GM19455 (cell line): ENCODE data around the gene ZNF33B.
"Not testable (repeated sequence)": the region's sequence is repeated elsewhere in the genome, so short reads cannot be mapped to it uniquely, and the experiment has no call there.

Experiments
- ATAC-seq: cut with Tn5 transposase; IDR thresholded peaks from one replicate; pipeline ENCODE4 v1.9.1; 2021; ENCODE audit not compliant: unreplicated experiment

ZNF33B gene

GRCh38 chr10:42638055-42638820, at the start of gene ZNF33B:
Gene ZNF33B (minus strand): TSS chr10:42638570. CDS start chr10:42636928, 1,642 bp downstream.
- peak; percentile 94 for ATAC-seq

- no peak for ATAC-seq
Measured at GRCh38 chr10:42684517-42684916, 46.1 kb upstream of the ZNF33B start.

DNA sequence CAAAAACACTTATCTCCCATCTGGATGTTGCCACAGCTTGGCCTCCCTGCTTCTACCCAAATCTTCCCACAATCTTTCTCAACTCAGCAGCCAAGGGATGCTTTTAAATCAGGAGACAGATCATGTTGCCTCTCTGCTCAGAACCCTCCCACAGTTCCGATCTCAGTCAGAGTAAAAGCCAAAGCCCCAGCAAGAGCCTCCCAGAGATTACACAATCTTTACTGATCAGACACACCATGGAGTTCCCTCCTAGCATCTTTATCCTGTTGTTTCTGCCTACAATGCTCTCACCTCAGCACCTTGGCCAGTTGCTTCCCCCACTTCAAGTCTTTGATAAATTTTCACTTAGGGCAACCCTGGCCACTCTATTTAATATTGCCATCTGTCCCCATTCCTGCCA, 41.9 kb upstream of the ZNF33B start:
- ATAC-seq, result no peak

DNA sequence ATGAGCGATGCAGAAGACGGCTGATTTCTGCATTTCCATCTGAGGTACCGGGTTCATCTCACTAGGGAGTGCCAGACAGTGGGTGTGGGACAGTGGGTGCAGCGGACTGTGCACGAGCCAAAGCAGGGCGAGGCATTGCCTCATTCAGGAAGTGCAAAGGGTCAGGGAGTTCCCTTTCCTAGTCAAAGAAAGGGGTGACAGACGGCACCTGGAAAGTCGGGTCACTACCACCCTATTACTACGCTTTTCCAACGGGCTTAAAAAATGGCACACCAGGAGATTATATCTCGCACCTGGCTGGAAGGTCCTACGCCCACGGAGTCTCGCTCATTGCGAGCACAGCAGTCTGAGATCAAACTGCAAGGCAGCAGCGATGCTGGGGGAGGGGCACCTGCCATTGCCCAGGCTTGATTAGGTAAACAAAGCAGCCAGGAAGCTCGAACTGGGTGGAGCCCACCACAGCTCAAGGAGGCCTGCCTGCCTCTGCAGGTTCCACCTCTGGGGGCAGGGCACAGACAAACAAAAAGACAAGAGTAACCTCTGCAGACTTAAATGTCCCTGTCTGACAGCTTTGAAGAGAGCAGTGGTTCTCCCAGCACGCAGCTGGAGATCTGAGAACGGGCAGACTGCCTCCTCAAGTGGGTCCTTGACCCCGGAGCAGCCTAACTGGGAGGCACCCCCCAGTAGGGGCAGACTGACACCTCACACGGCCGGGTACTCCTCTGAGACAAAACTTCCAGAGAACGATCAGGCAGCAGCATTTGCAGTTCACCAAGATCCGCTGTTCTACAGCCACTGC, 27.0 kb upstream of the ZNF33B start:
- ATAC-seq, result not testable (repeated sequence)

DNA sequence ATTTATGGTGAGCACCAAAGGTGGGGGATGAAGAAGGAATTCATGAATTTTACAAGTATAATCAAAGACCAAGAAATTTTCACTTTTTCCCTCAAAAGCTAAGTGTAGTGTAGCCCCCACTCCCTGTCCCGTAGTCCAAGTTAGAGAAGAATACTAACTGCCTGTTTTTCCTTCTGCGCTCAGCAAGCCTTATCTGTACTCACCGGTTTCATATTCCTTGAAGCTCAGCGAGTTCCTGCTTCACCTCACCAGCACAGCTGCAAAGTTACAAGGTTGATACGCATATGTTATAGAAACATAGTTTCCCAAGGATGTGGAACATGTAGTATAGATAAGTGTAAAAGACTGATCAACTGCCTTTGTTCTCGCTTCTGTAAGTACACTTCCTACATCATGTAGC, 16.0 kb upstream of the ZNF33B start:
- no peak for ATAC-seq

- no peak for ATAC-seq
Measured at GRCh38 chr10:42652858-42653257, 14.5 kb upstream of the ZNF33B start.

GRCh38 chr10:42650374-42650773, 12.0 kb upstream of the ZNF33B start:
- no peak for ATAC-seq

GRCh38 chr10:42648512-42648911, 10.1 kb upstream of the ZNF33B start:
- ATAC-seq, result no peak

- no peak for ATAC-seq
Measured at GRCh38 chr10:42646687-42647640, 8.6 kb upstream of the ZNF33B start.

GRCh38 chr10:42646214-42646613, 7.8 kb upstream of the ZNF33B start:
- no peak for ATAC-seq

- no peak for ATAC-seq
Measured at GRCh38 chr10:42645516-42645915, 7.1 kb upstream of the ZNF33B start.

DNA sequence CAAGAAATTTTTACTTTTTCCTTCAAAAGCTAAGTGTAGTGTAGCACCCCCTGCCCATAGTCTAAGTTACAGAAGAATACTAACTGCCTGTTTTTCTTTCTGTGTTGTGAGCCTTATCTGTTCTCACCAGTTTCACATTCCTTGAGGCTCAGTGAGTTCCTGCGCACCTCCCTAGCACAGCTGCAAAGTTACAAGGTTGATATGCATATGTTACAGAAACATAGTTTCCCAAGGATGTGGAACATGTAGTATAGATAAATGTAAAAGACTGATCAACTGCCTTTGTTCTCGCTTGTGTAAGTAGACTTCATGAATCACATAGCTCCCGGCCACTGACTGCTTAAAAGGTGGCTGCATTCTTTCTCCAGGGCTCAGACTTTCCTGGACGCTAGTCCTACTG, 6.7 kb upstream of the ZNF33B start:
- ATAC-seq, result no peak

- no peak for ATAC-seq
Measured at GRCh38 chr10:42640610-42641229, 2.4 kb upstream of the ZNF33B start.

- no peak for ATAC-seq
Measured at GRCh38 chr10:42638821-42639270, 476 bp upstream of the ZNF33B start.

- ATAC-seq, result peak; percentile 0
Measured at GRCh38 chr10:42637648-42638054, 719 bp downstream of the ZNF33B start.

DNA sequence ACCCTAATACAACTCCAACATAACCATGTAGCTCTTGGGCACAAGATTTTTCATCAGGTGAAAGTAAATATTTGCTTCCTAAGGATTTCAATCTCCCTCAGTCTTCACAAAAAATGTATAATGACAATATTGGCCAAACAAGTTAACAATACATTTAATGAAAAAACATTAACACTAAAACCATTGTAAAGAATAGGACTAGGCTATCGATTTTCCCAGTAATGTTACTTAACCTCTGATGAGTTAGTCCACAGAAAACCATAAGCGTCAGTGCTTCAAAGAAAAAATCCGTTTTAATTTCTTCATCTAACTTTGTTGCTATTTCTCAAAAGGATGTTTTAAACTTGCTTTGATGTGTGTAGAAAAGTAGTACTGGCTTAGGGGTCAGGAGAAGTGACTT, 1.2 kb downstream of the ZNF33B start:
- ATAC-seq, result no peak

DNA sequence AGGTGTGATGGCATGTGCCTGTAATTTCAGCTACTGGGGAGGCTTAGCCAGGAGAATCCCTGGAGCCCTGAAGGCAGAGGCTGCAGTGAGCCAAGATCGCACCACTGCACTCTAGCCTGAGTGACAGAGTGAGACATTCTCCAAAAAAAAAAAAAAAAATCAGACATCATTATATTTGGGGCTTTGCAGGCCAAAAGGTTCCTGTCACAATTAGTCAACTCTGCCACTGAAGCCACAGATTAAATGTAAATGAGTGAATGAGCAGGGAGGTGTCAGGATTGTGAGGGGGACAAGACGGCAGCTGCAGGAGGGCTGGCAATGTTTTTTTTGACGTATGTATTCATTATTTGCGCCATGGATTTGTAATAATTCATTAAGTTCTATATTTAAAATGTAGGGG, 3.3 kb downstream of the ZNF33B start:
- no peak for ATAC-seq

DNA sequence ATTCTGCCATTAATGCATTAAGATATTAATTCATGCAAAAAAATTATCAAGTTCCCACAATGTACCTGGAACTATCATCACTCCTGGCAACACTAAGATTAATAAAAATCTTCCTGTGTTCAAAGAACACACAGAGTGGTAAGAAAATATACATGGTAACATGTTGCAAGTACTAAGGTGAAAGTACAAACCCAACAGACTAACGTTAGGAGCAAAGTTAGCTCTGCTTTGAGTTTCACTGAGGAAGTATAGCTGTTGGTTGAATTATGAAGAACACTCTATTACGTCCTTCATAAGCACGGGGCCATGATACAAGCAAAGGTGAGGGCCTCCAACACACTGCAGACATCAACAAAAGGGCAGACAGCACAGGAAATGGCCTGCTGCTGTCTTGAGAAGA, 5.8 kb downstream of the ZNF33B start:
- ATAC-seq, result no peak

DNA sequence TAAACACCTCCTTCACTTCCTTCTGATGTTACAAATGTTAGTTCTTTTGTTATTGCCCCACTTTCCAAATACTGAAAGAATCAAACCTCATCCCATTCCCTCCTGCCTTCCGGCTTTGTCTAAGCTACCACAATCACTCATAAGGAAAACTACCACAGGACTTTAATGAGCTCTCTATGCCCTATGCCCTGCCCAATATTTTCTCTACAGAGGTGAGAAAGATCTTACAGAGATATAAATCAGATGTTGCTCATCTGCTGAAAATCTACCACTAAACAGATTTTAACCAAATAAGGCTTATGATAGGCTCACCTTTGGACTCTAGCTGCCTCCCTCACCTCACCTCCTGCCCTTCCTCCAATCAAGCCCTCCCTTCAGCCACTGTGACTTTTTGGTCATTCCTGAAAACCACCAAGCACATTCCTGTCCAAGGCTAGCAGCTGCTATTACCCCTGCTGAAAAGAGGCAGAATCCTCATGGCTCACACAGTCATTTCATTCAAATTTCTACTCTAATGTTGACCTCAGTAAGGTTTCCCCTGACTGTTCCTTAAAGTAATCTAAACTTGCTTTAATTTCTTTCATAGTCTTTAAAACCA, 7.7 kb downstream of the ZNF33B start:
- no peak for ATAC-seq

GRCh38 chr10:42623929-42624328, 14.4 kb downstream of the ZNF33B start:
- ATAC-seq, result no peak
